Measurements from ENCODE around the gene ONECUT3.
"Not testable (repeated sequence)": the region's sequence is repeated elsewhere in the genome, so short reads cannot be mapped to it uniquely, and the experiment has no call there.

Gene ONECUT3

DNA sequence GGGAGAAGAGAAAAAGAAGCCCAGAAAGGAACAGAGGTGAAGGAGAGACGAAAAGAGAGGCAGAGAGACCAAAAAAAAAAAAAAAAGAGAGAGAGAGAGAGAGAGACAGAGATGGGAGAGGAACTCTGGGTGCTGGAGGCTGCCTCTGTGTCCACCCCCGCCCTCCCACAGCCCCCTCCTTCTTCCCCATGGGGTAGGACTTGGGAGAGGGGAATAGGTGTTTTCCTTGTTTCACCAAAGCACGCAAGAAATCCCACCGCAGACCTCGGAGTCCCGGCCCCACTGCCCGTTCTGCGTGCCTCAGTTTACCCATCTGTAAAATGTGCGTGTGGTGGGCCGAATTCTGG is 4.9 kb downstream of the ONECUT3 start:
- Histone ChIP-seq H3K27ac (ENCODE audit: low read length) (no peak overlapping the region), H3K4me2 (ENCODE audit: low read length) (no peak overlapping the region), H3K79me2 (ENCODE audit: low read length) (no peaks in the 10 kb centered on the region), H4K20me1 (ENCODE audit: insufficient read depth, low read length) (no peaks in the 10 kb centered on the region), H3K4me3 (ENCODE audit: low read length) (no peak overlapping the region), H3K36me3 (replicated peaks; ENCODE audit: low read depth, low read length) (no peaks in the 10 kb centered on the region), H3K4me1 (ENCODE audit: low read length) (no peaks in the 10 kb centered on the region), H2AFZ (ENCODE audit: low read depth, low read length) (no peak overlapping the region), H3K9me3 (ENCODE audit: insufficient read depth, low read length) (no peaks in the 10 kb centered on the region), H3K27me3 (ENCODE audit: low read depth, low read length) (no peaks in the 10 kb centered on the region), H3K9ac (ENCODE audit: low read length) (no peak overlapping the region)
- TF ChIP-seq CTCF (IDR thresholded peaks at IDR 0.05; ENCODE audit: low read depth, low read length) (no peak), EZH2phosphoT487 (IDR thresholded peaks at IDR 0.05; ENCODE audit: low read depth) (no peak)

DNA sequence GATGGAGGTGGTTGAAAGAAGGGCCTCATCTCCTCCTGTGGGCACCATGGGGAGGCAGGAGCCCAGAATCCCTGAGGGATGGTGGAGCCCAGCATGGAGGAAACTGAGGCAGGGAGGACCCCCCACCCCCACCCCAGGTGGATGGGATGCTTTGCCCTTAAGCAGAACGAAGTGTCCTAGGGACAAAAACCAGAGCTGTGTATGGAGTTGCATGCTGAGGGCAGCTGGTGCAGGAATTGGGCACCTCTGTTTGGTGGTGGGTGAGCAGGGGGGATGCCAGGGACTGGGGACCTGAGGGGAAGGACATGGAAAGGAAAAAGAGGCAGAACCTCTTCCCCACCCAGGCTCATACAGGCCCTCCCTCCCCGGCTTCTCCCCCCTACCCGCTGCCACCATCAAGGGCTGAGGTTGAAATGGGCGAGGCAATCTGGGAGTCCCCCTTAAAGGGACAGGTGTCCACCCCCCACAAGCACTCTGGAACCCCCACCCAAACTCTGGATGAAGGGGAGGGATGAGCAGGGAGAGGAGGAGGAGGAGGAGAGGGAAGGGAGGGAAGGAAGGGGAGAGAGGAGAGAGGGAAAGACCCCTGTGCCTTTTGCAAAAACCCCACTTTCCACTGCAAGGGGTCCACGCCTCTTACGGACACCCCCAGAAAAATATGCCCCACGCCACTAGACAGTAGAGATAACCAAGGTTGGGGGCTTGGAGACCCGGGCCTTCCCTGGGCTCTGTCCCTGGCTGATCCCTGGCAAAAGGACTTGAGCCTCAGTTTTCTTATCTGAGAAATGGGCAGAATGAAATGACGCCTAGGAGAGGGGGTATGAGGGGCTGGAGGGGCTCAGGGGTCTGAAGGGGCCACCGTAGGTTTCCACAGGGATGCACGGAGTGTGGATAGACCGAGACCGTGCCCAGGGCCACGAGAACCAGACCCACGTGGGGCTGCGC is 5.9 kb downstream of the ONECUT3 start:
- no peak for TF ChIP-seq CTCF (IDR thresholded peaks at IDR 0.05; ENCODE audit: low read depth, low read length)
- TF ChIP-seq EZH2phosphoT487 (IDR thresholded peaks at IDR 0.05; ENCODE audit: low read depth): no peak
- Histone ChIP-seq H3K36me3 (replicated peaks; ENCODE audit: low read depth, low read length) (no peaks in the 10 kb centered on the region), H3K4me3 (ENCODE audit: low read length) (no peak overlapping the region), H3K9ac (ENCODE audit: low read length) (no peak overlapping the region), H3K9me3 (ENCODE audit: insufficient read depth, low read length) (no peaks in the 10 kb centered on the region), H3K27ac (ENCODE audit: low read length) (no peak overlapping the region), H4K20me1 (ENCODE audit: insufficient read depth, low read length) (no peaks in the 10 kb centered on the region), H3K79me2 (ENCODE audit: low read length) (no peaks in the 10 kb centered on the region), H3K4me1 (ENCODE audit: low read length) (no peaks in the 10 kb centered on the region), H3K4me2 (ENCODE audit: low read length) (no peak overlapping the region), H3K27me3 (ENCODE audit: low read depth, low read length) (no peaks in the 10 kb centered on the region), H2AFZ (ENCODE audit: low read depth, low read length) (no peak overlapping the region)

GRCh38 chr19:1760020-1760419 is 6.7 kb downstream of the ONECUT3 start:
- no peak overlapping the region for H3K9ac ChIP-seq (ENCODE audit: low read length)
- no peaks in the 10 kb centered on the region for H4K20me1 ChIP-seq (ENCODE audit: insufficient read depth, low read length)
- H3K4me2 ChIP-seq (ENCODE audit: low read length): no peak overlapping the region
- no peak overlapping the region for H3K4me3 ChIP-seq (ENCODE audit: low read length)
- H3K79me2 ChIP-seq (ENCODE audit: low read length): no peaks in the 10 kb centered on the region
- TF ChIP-seq EZH2phosphoT487 (IDR thresholded peaks at IDR 0.05; ENCODE audit: low read depth) (no peak), CTCF (IDR thresholded peaks at IDR 0.05; ENCODE audit: low read depth, low read length) (no peak)
- no peaks in the 10 kb centered on the region for H3K27me3 ChIP-seq (ENCODE audit: low read depth, low read length)
- no peaks in the 10 kb centered on the region for H3K36me3 ChIP-seq (replicated peaks; ENCODE audit: low read depth, low read length)
- H3K4me1 ChIP-seq (ENCODE audit: low read length): no peaks in the 10 kb centered on the region
- H3K27ac ChIP-seq (ENCODE audit: low read length): no peak overlapping the region
- H2AFZ ChIP-seq (ENCODE audit: low read depth, low read length): no peak overlapping the region
- no peaks in the 10 kb centered on the region for H3K9me3 ChIP-seq (ENCODE audit: insufficient read depth, low read length)

DNA sequence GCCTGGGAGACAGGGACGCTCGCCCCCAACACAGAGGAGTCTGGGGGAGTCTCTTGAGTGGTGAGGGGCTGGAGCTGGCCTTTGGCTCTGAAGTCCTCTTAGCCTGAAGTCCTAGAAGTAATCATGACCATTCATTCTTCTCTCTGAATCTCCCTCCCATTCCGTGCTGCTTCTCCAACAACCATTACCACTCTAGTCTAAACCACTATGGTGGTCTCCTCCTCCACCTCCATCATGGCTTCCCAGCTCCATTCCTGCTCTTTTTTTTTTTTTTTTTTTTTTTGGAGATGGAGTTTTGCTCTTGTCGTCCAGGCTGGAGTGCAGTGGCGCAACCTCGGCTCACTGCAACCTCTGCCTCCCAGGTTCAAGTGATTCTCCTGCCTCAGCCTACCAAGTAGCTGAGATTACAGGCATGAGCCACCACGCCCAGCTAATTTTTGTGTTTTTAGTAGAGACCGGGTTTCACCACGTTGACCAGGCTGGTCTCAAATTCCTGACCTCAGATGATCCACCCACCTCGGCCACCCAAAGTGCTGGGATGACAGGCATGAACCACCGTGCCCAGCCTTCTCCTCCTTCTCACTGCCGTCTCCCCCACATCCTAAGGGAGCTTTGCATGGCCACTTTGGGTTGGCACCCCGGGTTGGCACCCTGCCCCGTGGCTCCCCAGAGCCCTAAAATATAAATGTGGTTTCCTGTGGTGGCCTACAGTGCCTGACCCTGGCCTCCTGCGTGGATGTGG is 7.7 kb downstream of the ONECUT3 start:
- H3K9me3 ChIP-seq (ENCODE audit: insufficient read depth, low read length); H3K36me3 ChIP-seq (replicated peaks; ENCODE audit: low read depth, low read length); H3K4me1 ChIP-seq (ENCODE audit: low read length); H4K20me1 ChIP-seq (ENCODE audit: insufficient read depth, low read length); H3K27me3 ChIP-seq (ENCODE audit: low read depth, low read length); H3K4me2 ChIP-seq (ENCODE audit: low read length); H3K79me2 ChIP-seq (ENCODE audit: low read length); H3K9ac ChIP-seq (ENCODE audit: low read length); H2AFZ ChIP-seq (ENCODE audit: low read depth, low read length); H3K27ac ChIP-seq (ENCODE audit: low read length); H3K4me3 ChIP-seq (ENCODE audit: low read length): not testable (repeated sequence)
